ENCODE results near the gene FUT8. TPM values are rescaled to one million over a fixed set of nuclear protein-coding genes. Genes with fewer than 3 reads are reported as not detected.

The FUT8 gene
- total RNA-seq, 1 donor from 2014 or later = 131 TPM

- Mint-ChIP-seq H3K36me3 (no peaks in the 10 kb centered on the region), H3K4me1 (peaks cover 10% of the 10 kb centered on the region), H3K27me3 (ENCODE audit: insufficient read depth, low read depth) (no peaks in the 10 kb centered on the region), H3K4me3 (no peak overlapping the region), H3K27ac (no peak overlapping the region), H3K9me3 (no peaks in the 10 kb centered on the region)
- no peak overlapping the region for H3K4me3 ChIP-seq
- TF ChIP-seq EZH2 (IDR thresholded peaks at IDR 0.05) = no peak
- TF ChIP-seq, protein P1, sequence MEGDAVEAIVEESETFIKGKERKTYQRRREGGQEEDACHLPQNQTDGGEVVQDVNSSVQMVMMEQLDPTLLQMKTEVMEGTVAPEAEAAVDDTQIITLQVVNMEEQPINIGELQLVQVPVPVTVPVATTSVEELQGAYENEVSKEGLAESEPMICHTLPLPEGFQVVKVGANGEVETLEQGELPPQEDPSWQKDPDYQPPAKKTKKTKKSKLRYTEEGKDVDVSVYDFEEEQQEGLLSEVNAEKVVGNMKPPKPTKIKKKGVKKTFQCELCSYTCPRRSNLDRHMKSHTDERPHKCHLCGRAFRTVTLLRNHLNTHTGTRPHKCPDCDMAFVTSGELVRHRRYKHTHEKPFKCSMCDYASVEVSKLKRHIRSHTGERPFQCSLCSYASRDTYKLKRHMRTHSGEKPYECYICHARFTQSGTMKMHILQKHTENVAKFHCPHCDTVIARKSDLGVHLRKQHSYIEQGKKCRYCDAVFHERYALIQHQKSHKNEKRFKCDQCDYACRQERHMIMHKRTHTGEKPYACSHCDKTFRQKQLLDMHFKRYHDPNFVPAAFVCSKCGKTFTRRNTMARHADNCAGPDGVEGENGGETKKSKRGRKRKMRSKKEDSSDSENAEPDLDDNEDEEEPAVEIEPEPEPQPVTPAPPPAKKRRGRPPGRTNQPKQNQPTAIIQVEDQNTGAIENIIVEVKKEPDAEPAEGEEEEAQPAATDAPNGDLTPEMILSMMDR (IDR thresholded peaks at IDR 0.05) = no peak
- no peak for DNase-seq (ENCODE audit: low spot score)
- H3K4me1 ChIP-seq = peaks cover 59% of the 10 kb centered on the region
- no peak overlapping the region for H3K4me2 ChIP-seq
- H4K20me1 ChIP-seq (ENCODE audit: low read depth) = no peaks in the 10 kb centered on the region
- H3K9ac ChIP-seq = no peak overlapping the region
- H3K36me3 ChIP-seq = no peaks in the 10 kb centered on the region
- peaks cover 43% of the 10 kb centered on the region for H3F3A ChIP-seq (ENCODE audit: low read depth)
- H2AFZ ChIP-seq (replicated peaks) = no peak overlapping the region
- no peaks in the 10 kb centered on the region for H3K27me3 ChIP-seq
- H3K27ac ChIP-seq = no peak overlapping the region
- H3K79me2 ChIP-seq (ENCODE audit: low read depth) = no peaks in the 10 kb centered on the region
- peaks cover 5% of the 10 kb centered on the region for H3K9me3 ChIP-seq (ENCODE audit: low read depth)
These were observed 336.3 kb downstream of the FUT8 start for GRCh38 chr14:65748796-65749195.

DNA sequence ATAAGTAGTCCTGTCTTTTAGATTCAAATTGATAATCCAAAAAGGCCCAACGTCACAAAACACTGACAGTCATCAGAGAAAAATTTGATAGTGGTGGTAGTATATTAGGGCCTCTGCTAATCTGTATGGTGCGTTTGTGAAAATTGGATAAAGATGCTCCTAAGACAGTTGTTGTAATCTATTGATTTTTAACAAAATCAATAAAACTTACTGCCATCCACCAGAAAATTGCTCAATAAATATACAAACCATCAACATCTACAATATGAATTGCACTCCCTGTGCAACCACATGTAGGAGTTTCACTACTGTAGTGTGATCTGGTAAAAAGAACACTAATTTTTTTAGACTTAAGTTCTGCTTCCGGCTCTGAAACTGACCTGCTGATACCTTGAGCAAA lies 336.8 kb downstream of the FUT8 start:
- H3K36me3 ChIP-seq = no peaks in the 10 kb centered on the region
- H3K27me3 Mint-ChIP-seq (ENCODE audit: insufficient read depth, low read depth) = no peaks in the 10 kb centered on the region
- H3K27ac Mint-ChIP-seq = no peak overlapping the region
- no peaks in the 10 kb centered on the region for H3K36me3 Mint-ChIP-seq
- peaks cover 5% of the 10 kb centered on the region for H3K9me3 ChIP-seq (ENCODE audit: low read depth)
- no peaks in the 10 kb centered on the region for H3K27me3 ChIP-seq
- TF ChIP-seq, protein P1 (IDR thresholded peaks at IDR 0.05) = no peak
- TF ChIP-seq EZH2phosphoT487 (IDR thresholded peaks at IDR 0.05) = no peak
- TF ChIP-seq EZH2 (IDR thresholded peaks at IDR 0.05) = no peak
- H3K4me2 ChIP-seq = no peak overlapping the region
- no peak overlapping the region for H3K9ac ChIP-seq
- no peak overlapping the region for H2AFZ ChIP-seq (replicated peaks)
- peaks cover 10% of the 10 kb centered on the region for H3K4me1 Mint-ChIP-seq
- no peaks in the 10 kb centered on the region for H3K9me3 Mint-ChIP-seq
- DNase-seq (ENCODE audit: low spot score) = no peak
- peaks cover 54% of the 10 kb centered on the region for H3K4me1 ChIP-seq
- H3K4me3 Mint-ChIP-seq = no peak overlapping the region
- no peak overlapping the region for H3K27ac ChIP-seq
- no peak overlapping the region for H3K4me3 ChIP-seq
- H4K20me1 ChIP-seq (ENCODE audit: low read depth) = no peaks in the 10 kb centered on the region
- H3F3A ChIP-seq (ENCODE audit: low read depth) = peaks cover 43% of the 10 kb centered on the region
- H3K79me2 ChIP-seq (ENCODE audit: low read depth) = no peaks in the 10 kb centered on the region

DNA sequence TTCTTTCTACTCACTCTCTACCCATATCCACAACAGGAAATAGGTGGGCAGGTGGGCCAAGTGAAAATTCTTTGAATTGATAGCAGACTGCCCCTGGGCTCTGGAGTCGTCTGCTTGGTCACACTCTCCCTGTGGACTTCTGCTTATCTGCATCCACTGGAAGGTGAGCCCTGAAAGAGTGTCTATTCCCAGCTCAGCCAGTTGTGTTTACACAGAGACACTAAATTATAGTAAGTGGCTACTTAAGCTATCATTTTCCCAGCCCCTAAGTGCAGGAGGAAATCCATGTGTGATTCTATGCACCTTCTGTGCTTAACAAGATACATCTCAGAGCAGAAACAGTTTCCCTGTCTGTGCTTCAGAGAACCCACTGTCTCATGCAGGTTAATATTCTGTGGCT lies 338.4 kb downstream of the FUT8 start:
- Histone ChIP-seq H3K27me3 (no peaks in the 10 kb centered on the region), H3F3A (ENCODE audit: low read depth) (peaks cover 32% of the 10 kb centered on the region), H3K36me3 (no peaks in the 10 kb centered on the region), H3K4me2 (peak overlapping the region; percentile 3), H3K9me3 (ENCODE audit: low read depth) (peaks cover 5% of the 10 kb centered on the region), H3K9ac (no peak overlapping the region), H3K4me3 (no peak overlapping the region), H3K27ac (no peak overlapping the region), H3K79me2 (ENCODE audit: low read depth) (no peaks in the 10 kb centered on the region), H4K20me1 (ENCODE audit: low read depth) (no peaks in the 10 kb centered on the region), H3K4me1 (peaks cover 37% of the 10 kb centered on the region), H2AFZ (replicated peaks) (no peak overlapping the region)
- no peak overlapping the region for H3K4me3 Mint-ChIP-seq
- TF ChIP-seq EZH2phosphoT487 (IDR thresholded peaks at IDR 0.05) (no peak), EZH2 (IDR thresholded peaks at IDR 0.05) (no peak)
- TF ChIP-seq, protein P1 (IDR thresholded peaks at IDR 0.05) = no peak
- H3K9me3 Mint-ChIP-seq = no peaks in the 10 kb centered on the region
- H3K27me3 Mint-ChIP-seq (ENCODE audit: insufficient read depth, low read depth) = no peaks in the 10 kb centered on the region
- DNase-seq (ENCODE audit: low spot score) = no peak
- no peak overlapping the region for H3K27ac Mint-ChIP-seq
- no peaks in the 10 kb centered on the region for H3K36me3 Mint-ChIP-seq
- peaks cover 10% of the 10 kb centered on the region for H3K4me1 Mint-ChIP-seq

All from neural progenitor cell (in vitro differentiated cells).